Esophagus muscularis mucosa (tissue), 4 donors: ENCODE results near the gene BMS1. TPM values are rescaled to one million over a fixed set of nuclear protein-coding genes. Genes with fewer than 3 reads are reported as not detected.
A peak's percentile ranks its signal among the peaks of the same experiment; 100 is the strongest.
"Not testable (repeated sequence)": the region's sequence is repeated elsewhere in the genome, so short reads cannot be mapped to it uniquely, and the experiment has no call there.

ENCODE experiments used
- DNase-seq: peaks from one replicate; pipeline ENCODE4 v3.0.0-alpha.2; 2017; ENCODE audit errors: extremely low spot score
- H3K27ac ChIP-seq, 4 donors: fragments of 200-600 bp; sonication (generic); replicated peaks in 1 of 4; 1 replicate in 3 of 4; 2 replicates in 1 of 4; pipeline ENCODE4 v1.5.1; 2016 to 2019; ENCODE audit warnings: mild to moderate bottlenecking in 1 of 4
- H3K27me3 ChIP-seq, 4 donors: fragments of 200-600 bp; sonication (generic); one replicate each; pipeline versions ENCODE4 v1.5.1 to v1.6.0; 2016 to 2019
- H3K36me3 ChIP-seq, 4 donors: fragments of 200-600 bp; sonication (generic); one replicate each; pipeline ENCODE4 v1.5.1; 2016 to 2019
- H3K4me1 ChIP-seq, 4 donors: fragments of 200-600 bp; sonication (generic); one replicate each; pipeline ENCODE4 v1.5.1; 2016 to 2019
- H3K4me3 ChIP-seq, 4 donors: fragments of 200-600 bp; sonication (generic); 1 replicate in 2 of 4; 2 replicates in 2 of 4; pipeline ENCODE4 v1.5.1; 2016 to 2019; ENCODE audit warnings: mild to moderate bottlenecking in 4 of 4, moderate library complexity in 1 of 4
- H3K9me3 ChIP-seq, 4 donors: fragments of 200-600 bp; sonication (generic); 1 replicate in 3 of 4; 2 replicates in 1 of 4; pipeline ENCODE4 v1.5.1; 2016 to 2019
- CTCF ChIP-seq, 3 experiments: fragments of 200-600 bp in 2 of 3; fragments of 450-650 bp in 1 of 3; sonication (generic) in 2 of 3; IDR thresholded peaks; one replicate each; pipeline ENCODE4 v1.5.1; 2017 to 2019; ENCODE audit warnings: antibody characterized with exemption in 3 of 3, mild to moderate bottlenecking in 2 of 3, moderate library complexity in 1 of 3
- EP300 ChIP-seq: sonication (generic); formaldehyde crosslinking; IDR thresholded peaks from one replicate; pipeline ENCODE4 v1.6.1; 2017; ENCODE audit warnings: antibody characterized with exemption
- POLR2A ChIP-seq: fragments of 450-650 bp; IDR thresholded peaks from one replicate; pipeline ENCODE4 v1.6.1; 2017; ENCODE audit warnings: antibody characterized with exemption, moderate library complexity, mild to moderate bottlenecking, low read depth
- POLR2AphosphoS5 ChIP-seq, 2 donors: sonication (generic); formaldehyde crosslinking; IDR thresholded peaks; one replicate each; pipeline ENCODE4 v1.6.1; 2017; ENCODE audit warnings: antibody characterized with exemption in 2 of 2
- WGBS: methylation state at CpG from one replicate; pipeline ENCODE4 v1.1.5; 2018; 5-methylcytosine and 5-hydroxymethylcytosine counted together
- intact Hi-C: fragments of 100-400 bp; cut with DNase I; formaldehyde crosslinking; loops from one replicate; pipeline ENCODE4 v1.15.1; 2023
- total RNA-seq, 4 donors: library from RNA; depleted of rRNA; stranded (reverse); fragments of >200 nt; gene quantifications; one replicate each; pipeline versions ENCODE4 v1.1.0 to v1.2.1, GENCODE V29; 2016

Gene BMS1
- total RNA-seq, 4 donors from 2014 or later = 10.4 to 14.6 (median 14.3) TPM

- peaks cover 0 to 21% (median 0%) of the 10 kb centered on the region in 4 donors for H3K27me3 ChIP-seq
- WGBS = 58% methylated on average over 4 of the region's 4 CpGs
- H3K27ac ChIP-seq = no peak overlapping the region
- intact Hi-C loops = no loop called here
- no peaks in the 10 kb centered on the region for H3K4me1 ChIP-seq
- TF ChIP-seq POLR2A (no peak), POLR2AphosphoS5 (IDR thresholded peaks at IDR 0.05) (no peak), CTCF (IDR thresholded peaks at IDR 0.05) (no peak), EP300 (no peak)
- no peak for DNase-seq
- H3K9me3 ChIP-seq = peaks cover 0 to 8% (median 3%) of the 10 kb centered on the region in 4 donors
- no peaks in the 10 kb centered on the region for H3K36me3 ChIP-seq
- H3K4me3 ChIP-seq = no peak overlapping the region
Measured at GRCh38 chr10:42850931-42851330, 68.3 kb downstream of the BMS1 start.

GRCh38 chr10:42859256-42859655 is 76.7 kb downstream of the BMS1 start:
- H3K27ac ChIP-seq = no peak overlapping the region
- 64% methylated on average over 14 of the region's 15 CpGs for WGBS
- no peaks in the 10 kb centered on the region for H3K36me3 ChIP-seq
- DNase-seq = no peak
- no peaks in the 10 kb centered on the region for H3K4me1 ChIP-seq
- no peak overlapping the region for H3K4me3 ChIP-seq
- H3K9me3 ChIP-seq = no peaks in the 10 kb centered on the region
- no peak for TF ChIP-seq POLR2AphosphoS5 (IDR thresholded peaks at IDR 0.05)
- TF ChIP-seq CTCF (IDR thresholded peaks at IDR 0.05) = no peak
- no peak for TF ChIP-seq EP300
- TF ChIP-seq POLR2A = no peak
- intact Hi-C loops = no loop called here
- H3K27me3 ChIP-seq = peaks cover 0 to 51% (median 0%) of the 10 kb centered on the region in 4 donors

- H3K36me3 ChIP-seq, H3K9me3 ChIP-seq, H3K4me1 ChIP-seq, H3K4me3 ChIP-seq, DNase-seq, intact Hi-C loops, H3K27ac ChIP-seq: not testable (repeated sequence)
- H3K27me3 ChIP-seq = peaks cover 0 to 59% (median 0%) of the 10 kb centered on the region in 4 donors
- 85% methylated on average over 5 of the region's 11 CpGs for WGBS
Measured at GRCh38 chr10:42860016-42860415, 77.4 kb downstream of the BMS1 start.

- intact Hi-C loops, H3K27ac ChIP-seq, H3K9me3 ChIP-seq, H3K4me3 ChIP-seq, H3K36me3 ChIP-seq, DNase-seq: not testable (repeated sequence)
- Histone ChIP-seq H3K4me1 (peaks cover 10 to 13% (median 13%) of the 10 kb centered on the region in 4 donors), H3K27me3 (peaks cover 0 to 76% (median 5%) of the 10 kb centered on the region in 4 donors)
- 56% methylated on average over 6 of the region's 6 CpGs for whole genome bisulfite sequencing
Measured at GRCh38 chr10:42862801-42863200, 80.2 kb downstream of the BMS1 start.

- peak; percentile 84 for DNase-seq
- WGBS = 19% methylated on average over 5 of the region's 8 CpGs
- peaks cover 10 to 13% (median 13%) of the 10 kb centered on the region in 4 donors for H3K4me1 ChIP-seq
- no peaks in the 10 kb centered on the region for H3K36me3 ChIP-seq
- H3K4me3 ChIP-seq = no peak overlapping the region
- no peaks in the 10 kb centered on the region for H3K9me3 ChIP-seq
- no peak overlapping the region for H3K27ac ChIP-seq
- TF ChIP-seq POLR2A (no peak), EP300 (no peak), POLR2AphosphoS5 (IDR thresholded peaks at IDR 0.05) (no peak), CTCF (IDR thresholded peaks at IDR 0.05) (no peak)
- peaks cover 0 to 64% (median 5%) of the 10 kb centered on the region in 4 donors for H3K27me3 ChIP-seq
- intact Hi-C loops = no loop called here
Measured at GRCh38 chr10:42864575-42864974, 82.0 kb downstream of the BMS1 start.

GRCh38 chr10:42865716-42866114 is 83.1 kb downstream of the BMS1 start:
- 67% methylated on average over 7 of the region's 18 CpGs for WGBS
- intact Hi-C loops = no loop called here
- no peak for TF ChIP-seq EP300
- no peak for TF ChIP-seq CTCF (IDR thresholded peaks at IDR 0.05)
- TF ChIP-seq POLR2AphosphoS5 (IDR thresholded peaks at IDR 0.05) = no peak
- TF ChIP-seq POLR2A = no peak

More at GRCh38 chr10:42865716-42866114, 83.1 kb downstream of the BMS1 start:
- Histone ChIP-seq H3K9me3 (no peaks in the 10 kb centered on the region), H3K4me3 (peak overlapping the region in 1 of 4 donors; percentile 37), H3K27me3 (peaks cover 0 to 54% (median 5%) of the 10 kb centered on the region in 4 donors), H3K36me3 (no peaks in the 10 kb centered on the region), H3K27ac (no peak overlapping the region), H3K4me1 (peaks cover 10 to 13% (median 13%) of the 10 kb centered on the region in 4 donors)
- peak; percentile 50 for DNase-seq
